HepG2 (cell line): ENCODE measurements around the gene RCN1.

Experiments used
- AGO1 ChIP-seq: fragments of 200-400 bp; formaldehyde crosslinking; IDR thresholded peaks from 2 replicates; pipeline ENCODE4 v1.6.1; 2017; ENCODE audit warnings: mild to moderate bottlenecking, low read depth, low read length, moderate library complexity; ENCODE audit not compliant: poor library complexity, severe bottlenecking
- ARHGAP35 ChIP-seq: sonication (generic); formaldehyde crosslinking; IDR thresholded peaks from 2 replicates; pipeline ENCODE4 v1.9.0; 2022; ENCODE audit warnings: mild to moderate bottlenecking, inconsistent platforms, moderate library complexity, missing genetic modification reagents, borderline replicate concordance
- BORCS8-MEF2B ChIP-seq: sonication (generic); formaldehyde crosslinking; IDR thresholded peaks from 2 replicates; pipeline ENCODE4 v1.8.0; 2022; ENCODE audit warnings: mild to moderate bottlenecking, missing genetic modification reagents
- CTCF ChIP-seq: sonication (generic); formaldehyde crosslinking; IDR thresholded peaks from 2 replicates; pipeline ENCODE4 v1.5.0; 2020; ENCODE audit warnings: mild to moderate bottlenecking, missing genetic modification reagents, moderate library complexity
- EP300 ChIP-seq, 3 experiments: sonication (generic) in 1 of 3; formaldehyde crosslinking in 1 of 3; IDR thresholded peaks; 2 replicates each; pipeline versions ENCODE4 v1.5.1 to v1.6.1; 2011 to 2020; ENCODE audit warnings: low read depth in 2 of 3, low read length in 2 of 3, borderline replicate concordance in 1 of 3, improper control_type of control experiment in 1 of 3, mild to moderate bottlenecking in 1 of 3, missing genetic modification reagents in 1 of 3, moderate library complexity in 1 of 3
- MEIS1 ChIP-seq: sonication (generic); formaldehyde crosslinking; IDR thresholded peaks from 2 replicates; pipeline ENCODE4 v1.9.0; 2021; ENCODE audit warnings: mild to moderate bottlenecking, missing genetic modification reagents, moderate library complexity, borderline replicate concordance
- PCBP1 ChIP-seq: fragments of 200-400 bp; formaldehyde crosslinking; IDR thresholded peaks from 2 replicates; pipeline ENCODE4 v1.6.1; 2017; ENCODE audit warnings: mild to moderate bottlenecking, low read depth, low read length, borderline replicate concordance
- RAD21 ChIP-seq: fragments of 450-650 bp; formaldehyde crosslinking; IDR thresholded peaks from 2 replicates; pipeline ENCODE4 v1.5.0; 2020; ENCODE audit warnings: mild to moderate bottlenecking
- REST ChIP-seq, 2 experiments: IDR thresholded peaks; 2 replicates each; pipeline ENCODE4 v1.6.1; 2011 to 2012; ENCODE audit warnings: low read length in 2 of 2, borderline replicate concordance in 1 of 2, low read depth in 1 of 2, mild to moderate bottlenecking in 1 of 2, moderate library complexity in 1 of 2
- ZFP36 ChIP-seq: fragments of 150-350 bp; IDR thresholded peaks from 2 replicates; pipeline ENCODE4 v1.6.1; 2018; ENCODE audit warnings: borderline replicate concordance, low read length, low read depth; ENCODE audit not compliant: partially characterized antibody
- ZNF446 ChIP-seq: sonication (generic); formaldehyde crosslinking; IDR thresholded peaks from 2 replicates; pipeline ENCODE4 v1.5.0; 2020; ENCODE audit warnings: mild to moderate bottlenecking, missing genetic modification reagents

GRCh38 chr11:32079553-32079952 lies 11.3 kb upstream of the RCN1 start:
- no peak for TF ChIP-seq BORCS8-MEF2B
- no peak for TF ChIP-seq EP300 (IDR thresholded peaks at IDR 0.05; ENCODE audit: low read depth in 2 of 2, low read length in 2 of 2)
- no peak for TF ChIP-seq EP300 (CRISPR knock-in tag; IDR thresholded peaks at IDR 0.05; ENCODE audit: borderline replicate concordance)
- no peak for TF ChIP-seq ARHGAP35
- no peak for TF ChIP-seq CTCF (CRISPR knock-in tag)
- no peak for TF ChIP-seq ZFP36
- TF ChIP-seq PCBP1 = no peak
- no peak for TF ChIP-seq MEIS1 (CRISPR knock-in tag)
- TF ChIP-seq REST (IDR thresholded peaks at IDR 0.05; ENCODE audit: borderline replicate concordance in 1 of 2, low read depth in 1 of 2, low read length in 2 of 2) = no peak
- TF ChIP-seq ZNF446 (CRISPR knock-in tag) = no peak
- no peak for TF ChIP-seq RAD21
- no peak for TF ChIP-seq AGO1
